ENCODE results near the gene GANC.
"Not testable (repeated sequence)": the region's sequence is repeated elsewhere in the genome, so short reads cannot be mapped to it uniquely, and the experiment has no call there.

GANC gene, protein sequence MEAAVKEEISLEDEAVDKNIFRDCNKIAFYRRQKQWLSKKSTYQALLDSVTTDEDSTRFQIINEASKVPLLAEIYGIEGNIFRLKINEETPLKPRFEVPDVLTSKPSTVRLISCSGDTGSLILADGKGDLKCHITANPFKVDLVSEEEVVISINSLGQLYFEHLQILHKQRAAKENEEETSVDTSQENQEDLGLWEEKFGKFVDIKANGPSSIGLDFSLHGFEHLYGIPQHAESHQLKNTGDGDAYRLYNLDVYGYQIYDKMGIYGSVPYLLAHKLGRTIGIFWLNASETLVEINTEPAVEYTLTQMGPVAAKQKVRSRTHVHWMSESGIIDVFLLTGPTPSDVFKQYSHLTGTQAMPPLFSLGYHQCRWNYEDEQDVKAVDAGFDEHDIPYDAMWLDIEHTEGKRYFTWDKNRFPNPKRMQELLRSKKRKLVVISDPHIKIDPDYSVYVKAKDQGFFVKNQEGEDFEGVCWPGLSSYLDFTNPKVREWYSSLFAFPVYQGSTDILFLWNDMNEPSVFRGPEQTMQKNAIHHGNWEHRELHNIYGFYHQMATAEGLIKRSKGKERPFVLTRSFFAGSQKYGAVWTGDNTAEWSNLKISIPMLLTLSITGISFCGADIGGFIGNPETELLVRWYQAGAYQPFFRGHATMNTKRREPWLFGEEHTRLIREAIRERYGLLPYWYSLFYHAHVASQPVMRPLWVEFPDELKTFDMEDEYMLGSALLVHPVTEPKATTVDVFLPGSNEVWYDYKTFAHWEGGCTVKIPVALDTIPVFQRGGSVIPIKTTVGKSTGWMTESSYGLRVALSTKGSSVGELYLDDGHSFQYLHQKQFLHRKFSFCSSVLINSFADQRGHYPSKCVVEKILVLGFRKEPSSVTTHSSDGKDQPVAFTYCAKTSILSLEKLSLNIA (N-terminal part only)

DNA sequence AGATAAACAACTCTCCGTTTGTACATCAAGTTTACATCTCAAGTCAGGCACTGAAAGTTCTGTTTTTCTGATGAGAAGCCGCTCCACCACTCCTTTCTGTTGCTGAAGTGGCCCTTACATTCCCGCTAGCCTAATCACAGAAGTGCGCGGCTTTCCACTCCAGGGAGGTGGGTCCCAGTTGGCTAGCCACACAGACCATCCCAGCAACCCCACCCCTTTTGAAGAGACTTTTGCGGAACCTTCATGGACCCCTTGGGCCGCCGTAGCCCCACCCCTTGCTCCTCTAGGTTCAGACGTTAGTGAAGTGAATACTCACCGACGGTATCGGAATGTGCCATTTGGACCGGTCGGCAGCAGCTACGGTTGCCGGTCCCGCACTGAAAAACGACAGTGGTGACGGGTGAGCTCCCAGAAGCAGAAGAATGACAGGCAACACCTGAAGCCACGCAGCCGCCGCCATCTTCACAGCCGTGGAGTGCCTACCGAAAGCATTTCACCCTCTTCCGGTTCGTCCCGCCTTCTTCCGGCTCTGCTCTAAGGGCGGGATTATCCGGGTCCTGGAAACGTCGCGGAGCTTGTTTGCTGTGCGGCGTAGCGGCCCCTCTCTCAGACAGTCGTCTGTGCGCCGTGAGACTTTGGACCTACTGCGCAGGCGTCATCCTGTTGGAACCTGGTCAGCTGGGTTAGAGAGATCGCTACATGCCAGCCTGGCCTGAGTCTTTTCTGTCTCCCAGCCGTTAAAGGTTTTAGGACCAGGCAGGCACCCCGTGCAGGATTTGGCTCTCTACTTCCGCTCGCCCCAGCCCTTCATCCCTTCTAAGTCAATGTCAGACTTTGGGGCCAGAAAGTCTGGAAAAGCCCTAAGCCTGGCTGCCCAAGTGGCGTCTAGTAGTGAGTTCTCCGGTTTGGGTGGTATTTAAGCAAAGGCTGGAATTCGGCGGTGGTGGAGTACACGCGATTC lies at the start of gene GANC, which contains the start of gene TMEM87A:
GANC (plus strand) TSS at position 263 of the 961 bp plus-strand sequence. CDS start 1,281 bp downstream, outside the sequence.
TMEM87A (minus strand) TSS at position 495 of the 961 bp plus-strand sequence; CDS start at position 460, 35 bp downstream.
- Mint-ChIP-seq H3K4me3 (peak within 1 kb of the TSS; percentile 100), H3K36me3 (ENCODE audit: insufficient read depth) (peaks cover 23% of the 10 kb centered on the region), H3K27ac (ENCODE audit: low read depth) (peak within 1 kb of the TSS; percentile 99), H3K9me3 (no peaks in the 10 kb centered on the region), H3K4me1 (peaks cover 63% of the 10 kb centered on the region), H3K27me3 (no peaks in the 10 kb centered on the region)
- DNase-seq (ENCODE audit: low spot score in 2 of 2) = peak; percentile 85 to 91
- peak; percentile 96 for ATAC-seq (replicated peaks; ENCODE audit: extremely low read depth, poor library complexity, severe bottlenecking)

GRCh38 chr15:42226648-42227047 lies 46.4 kb upstream of the GANC start:
- H3K4me3 Mint-ChIP-seq = no peak overlapping the region
- H3K36me3 Mint-ChIP-seq (ENCODE audit: insufficient read depth) = peaks cover 60% of the 10 kb centered on the region
- H3K27ac Mint-ChIP-seq (ENCODE audit: low read depth) = no peak overlapping the region
- DNase-seq (ENCODE audit: low spot score in 2 of 2) = no peak
- H3K4me1 Mint-ChIP-seq = no peaks in the 10 kb centered on the region
- H3K27me3 Mint-ChIP-seq = no peaks in the 10 kb centered on the region
- H3K9me3 Mint-ChIP-seq = no peaks in the 10 kb centered on the region
- ATAC-seq (replicated peaks; ENCODE audit: extremely low read depth, poor library complexity, severe bottlenecking) = no peak

DNA sequence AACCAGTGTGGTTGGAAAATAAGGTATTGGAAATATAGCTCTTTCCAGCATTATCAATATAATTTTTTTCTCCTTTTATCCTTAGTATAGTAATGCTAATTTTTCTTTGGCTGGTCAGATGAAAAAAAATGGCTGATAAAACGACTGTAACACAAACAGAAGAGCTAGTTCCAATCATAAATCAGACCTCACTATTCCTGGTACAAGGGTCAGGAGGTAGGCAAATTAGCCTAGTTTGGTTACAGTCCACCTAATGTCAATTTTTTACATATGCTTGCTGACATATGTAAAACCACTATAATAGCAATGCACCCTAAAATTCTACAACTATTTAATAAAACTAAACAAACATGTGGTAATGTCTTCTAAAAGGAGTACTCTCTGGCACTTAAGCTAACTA lies 45.0 kb upstream of the GANC start:
- no peak for ATAC-seq (replicated peaks; ENCODE audit: extremely low read depth, poor library complexity, severe bottlenecking)
- peaks cover 57% of the 10 kb centered on the region for H3K36me3 Mint-ChIP-seq (ENCODE audit: insufficient read depth)
- no peak for DNase-seq (ENCODE audit: low spot score in 2 of 2)
- H3K27ac Mint-ChIP-seq (ENCODE audit: low read depth) = no peak overlapping the region
- H3K4me1 Mint-ChIP-seq = no peaks in the 10 kb centered on the region
- no peaks in the 10 kb centered on the region for H3K9me3 Mint-ChIP-seq
- no peak overlapping the region for H3K4me3 Mint-ChIP-seq
- no peaks in the 10 kb centered on the region for H3K27me3 Mint-ChIP-seq

DNA sequence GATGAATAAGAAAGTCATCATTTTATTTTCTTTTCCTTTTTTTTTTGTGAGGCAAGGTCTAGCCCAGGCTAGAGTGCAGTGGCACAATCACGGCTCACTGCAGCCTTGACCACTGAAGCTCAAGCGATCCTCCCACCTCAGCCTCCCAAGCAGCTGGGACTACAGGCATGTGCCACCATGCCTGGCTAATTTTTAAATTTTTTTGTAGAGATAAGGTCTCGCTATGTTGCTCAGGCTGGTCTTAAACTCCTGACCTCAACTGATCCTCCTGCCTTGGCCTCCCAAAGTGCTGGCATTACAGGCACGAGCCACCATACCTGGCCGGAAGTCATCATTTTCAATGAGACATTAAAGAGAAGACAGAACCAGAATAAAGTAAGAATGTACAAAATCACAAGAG lies 44.0 kb upstream of the GANC start:
- DNase-seq (ENCODE audit: low spot score in 2 of 2); H3K4me3 Mint-ChIP-seq; H3K4me1 Mint-ChIP-seq; H3K9me3 Mint-ChIP-seq; H3K27me3 Mint-ChIP-seq; ATAC-seq (replicated peaks; ENCODE audit: extremely low read depth, poor library complexity, severe bottlenecking); H3K27ac Mint-ChIP-seq (ENCODE audit: low read depth): not testable (repeated sequence)
- peaks cover 62% of the 10 kb centered on the region for H3K36me3 Mint-ChIP-seq (ENCODE audit: insufficient read depth)

- H3K27me3 Mint-ChIP-seq = no peaks in the 10 kb centered on the region
- no peaks in the 10 kb centered on the region for H3K9me3 Mint-ChIP-seq
- no peaks in the 10 kb centered on the region for H3K4me1 Mint-ChIP-seq
- H3K27ac Mint-ChIP-seq (ENCODE audit: low read depth) = no peak overlapping the region
- no peak for DNase-seq (ENCODE audit: low spot score in 2 of 2)
- peaks cover 56% of the 10 kb centered on the region for H3K36me3 Mint-ChIP-seq (ENCODE audit: insufficient read depth)
- ATAC-seq (replicated peaks; ENCODE audit: extremely low read depth, poor library complexity, severe bottlenecking) = no peak
- H3K4me3 Mint-ChIP-seq = no peak overlapping the region
Observed at GRCh38 chr15:42231088-42231487, 41.9 kb upstream of the GANC start.

DNA sequence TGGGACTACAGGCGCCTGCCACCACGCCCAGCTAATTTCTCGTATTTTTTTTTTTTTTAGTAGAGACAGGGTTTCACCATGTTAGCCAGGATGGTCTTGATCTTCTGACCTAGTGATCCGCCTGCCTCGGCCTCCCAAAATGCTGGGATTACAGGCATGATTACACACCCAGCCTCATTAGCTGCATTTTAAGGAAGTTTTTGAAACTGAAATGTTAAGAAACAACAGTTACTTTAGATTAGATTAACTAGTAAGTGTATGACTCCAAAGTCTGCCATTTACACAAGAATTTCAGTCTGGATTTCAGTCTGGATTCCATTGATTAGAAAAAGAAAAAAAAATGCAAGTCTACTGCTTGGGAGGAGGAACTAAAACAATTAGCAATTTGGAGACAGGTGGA lies 40.4 kb upstream of the GANC start:
- Mint-ChIP-seq H3K27me3 (no peaks in the 10 kb centered on the region), H3K4me1 (no peaks in the 10 kb centered on the region), H3K27ac (ENCODE audit: low read depth) (no peak overlapping the region), H3K36me3 (ENCODE audit: insufficient read depth) (peaks cover 59% of the 10 kb centered on the region), H3K9me3 (no peaks in the 10 kb centered on the region), H3K4me3 (no peak overlapping the region)
- no peak for DNase-seq (ENCODE audit: low spot score in 2 of 2)
- ATAC-seq (replicated peaks; ENCODE audit: extremely low read depth, poor library complexity, severe bottlenecking) = no peak

GRCh38 chr15:42233107-42233506 lies 39.9 kb upstream of the GANC start:
- H3K27ac Mint-ChIP-seq (ENCODE audit: low read depth) = no peak overlapping the region
- peaks cover 61% of the 10 kb centered on the region for H3K36me3 Mint-ChIP-seq (ENCODE audit: insufficient read depth)
- no peaks in the 10 kb centered on the region for H3K9me3 Mint-ChIP-seq
- ATAC-seq (replicated peaks; ENCODE audit: extremely low read depth, poor library complexity, severe bottlenecking) (no peak), DNase-seq (ENCODE audit: low spot score in 2 of 2) (no peak)
- H3K4me1 Mint-ChIP-seq = no peaks in the 10 kb centered on the region
- H3K4me3 Mint-ChIP-seq = no peak overlapping the region
- H3K27me3 Mint-ChIP-seq = no peaks in the 10 kb centered on the region

- no peaks in the 10 kb centered on the region for H3K27me3 Mint-ChIP-seq
- no peaks in the 10 kb centered on the region for H3K9me3 Mint-ChIP-seq
- DNase-seq (ENCODE audit: low spot score in 2 of 2) (no peak), ATAC-seq (replicated peaks; ENCODE audit: extremely low read depth, poor library complexity, severe bottlenecking) (no peak)
- H3K27ac Mint-ChIP-seq (ENCODE audit: low read depth) = no peak overlapping the region
- H3K4me1 Mint-ChIP-seq = no peaks in the 10 kb centered on the region
- peaks cover 61% of the 10 kb centered on the region for H3K36me3 Mint-ChIP-seq (ENCODE audit: insufficient read depth)
- no peak overlapping the region for H3K4me3 Mint-ChIP-seq
Observed at GRCh38 chr15:42239528-42240182, 33.3 kb upstream of the GANC start.

- ATAC-seq (replicated peaks; ENCODE audit: extremely low read depth, poor library complexity, severe bottlenecking) (no peak), DNase-seq (ENCODE audit: low spot score in 2 of 2) (no peak)
- Mint-ChIP-seq H3K4me1 (peaks cover 2% of the 10 kb centered on the region), H3K36me3 (ENCODE audit: insufficient read depth) (peaks cover 54% of the 10 kb centered on the region), H3K27me3 (no peaks in the 10 kb centered on the region), H3K9me3 (no peaks in the 10 kb centered on the region), H3K27ac (ENCODE audit: low read depth) (no peak overlapping the region), H3K4me3 (no peak overlapping the region)
Observed at GRCh38 chr15:42240823-42241222, 32.2 kb upstream of the GANC start.

DNA sequence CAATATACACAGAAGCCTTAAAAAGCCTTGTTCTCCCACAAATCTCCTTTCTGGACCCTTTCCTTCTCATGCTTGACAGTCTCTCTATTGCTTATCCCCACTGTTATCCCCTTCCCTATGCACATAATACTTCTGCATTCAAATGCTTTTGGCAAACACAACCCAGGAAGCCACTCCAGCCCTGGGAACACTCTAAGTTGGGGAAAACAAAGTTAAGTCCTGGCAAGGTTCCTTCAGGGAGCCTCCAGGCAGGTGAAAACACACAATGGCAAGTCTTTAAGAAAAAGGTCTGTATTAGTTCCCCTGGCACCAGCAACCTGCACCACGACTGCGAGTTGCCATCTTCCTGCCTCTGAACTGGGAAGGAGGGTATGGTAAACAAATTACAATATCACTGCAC lies 19.7 kb upstream of the GANC start:
- H3K4me1 Mint-ChIP-seq = peaks cover 31% of the 10 kb centered on the region
- peaks cover 24% of the 10 kb centered on the region for H3K36me3 Mint-ChIP-seq (ENCODE audit: insufficient read depth)
- ATAC-seq (replicated peaks; ENCODE audit: extremely low read depth, poor library complexity, severe bottlenecking) (no peak), DNase-seq (ENCODE audit: low spot score in 2 of 2) (no peak)
- no peak overlapping the region for H3K4me3 Mint-ChIP-seq
- no peaks in the 10 kb centered on the region for H3K27me3 Mint-ChIP-seq
- H3K27ac Mint-ChIP-seq (ENCODE audit: low read depth) = no peak overlapping the region
- peaks cover 16% of the 10 kb centered on the region for H3K9me3 Mint-ChIP-seq

DNA sequence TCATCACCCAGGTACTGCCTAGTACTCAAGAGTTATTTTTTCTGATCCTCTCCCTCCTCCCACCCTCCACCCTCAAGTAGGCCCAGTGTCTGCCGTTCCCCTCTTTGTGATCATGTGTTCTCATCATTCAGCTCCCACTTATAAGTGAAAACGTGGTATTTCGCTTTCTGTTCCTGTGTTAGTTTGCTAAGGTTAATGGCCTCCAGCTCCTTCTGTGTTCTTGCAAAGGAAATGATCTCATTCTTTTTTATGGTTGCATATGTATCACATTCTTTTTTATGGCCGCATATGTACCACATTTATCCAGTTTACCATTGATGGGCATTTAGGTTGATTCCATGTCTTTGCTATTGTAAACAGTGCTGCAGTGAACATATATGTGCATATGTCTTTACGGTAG lies 8.2 kb upstream of the GANC start:
- Mint-ChIP-seq H3K36me3 (ENCODE audit: insufficient read depth) (peaks cover 66% of the 10 kb centered on the region), H3K27ac (ENCODE audit: low read depth) (no peak overlapping the region), H3K4me3 (no peak overlapping the region), H3K27me3 (no peaks in the 10 kb centered on the region), H3K4me1 (peaks cover 16% of the 10 kb centered on the region), H3K9me3 (no peaks in the 10 kb centered on the region)
- ATAC-seq (replicated peaks; ENCODE audit: extremely low read depth, poor library complexity, severe bottlenecking) (no peak), DNase-seq (ENCODE audit: low spot score in 2 of 2) (no peak)

All from central memory CD8-positive, alpha-beta T cell (primary cell).